H54 (cell line): Measurements from ENCODE around the gene LY6G6D.

Experiments
- DNase-seq: peaks from one replicate; pipeline ENCODE4 v3.0.0; 2011; ENCODE audit warnings: low spot score, mixed read lengths; ENCODE audit not compliant: insufficient read length
- FAIRE-seq: peaks from 3 replicates; lab custom pipeline; 2011; peaks lifted over from hg19 to GRCh38; lab: Jason Lieb, UNC
- POLR2A ChIP-seq: IDR thresholded peaks from 2 replicates; pipeline ENCODE4 v1.6.1; 2011; ENCODE audit warnings: low read depth, mild to moderate bottlenecking, low read length

LY6G6D gene

GRCh38 chr6:31720196-31720770, 5.1 kb downstream of the LY6G6D start:
- no peak for TF ChIP-seq POLR2A
- FAIRE-seq, result no peak
- DNase-seq, result no peak

- FAIRE-seq (no peak), DNase-seq (no peak)
- TF ChIP-seq POLR2A, result no peak
Measured at GRCh38 chr6:31721351-31722020, 6.3 kb downstream of the LY6G6D start, which contains the start of gene LY6G6C. LY6G6C (minus strand) TSS chr6:31721746; CDS start chr6:31721679, 67 bp downstream.

GRCh38 chr6:31722173-31722572, 7.0 kb downstream of the LY6G6D start:
- no peak for TF ChIP-seq POLR2A
- FAIRE-seq (no peak), DNase-seq (no peak)

- no peak for TF ChIP-seq POLR2A
- no peak for FAIRE-seq
- DNase-seq, result no peak
Measured at GRCh38 chr6:31723245-31723979, 8.3 kb downstream of the LY6G6D start, which contains the start of gene MPIG6B. MPIG6B (plus strand) TSS chr6:31723373; CDS start chr6:31723384, 11 bp downstream.

- DNase-seq (no peak), FAIRE-seq (no peak)
- no peak for TF ChIP-seq POLR2A
Measured at GRCh38 chr6:31723980-31724691, 9.0 kb downstream of the LY6G6D start.

DNA sequence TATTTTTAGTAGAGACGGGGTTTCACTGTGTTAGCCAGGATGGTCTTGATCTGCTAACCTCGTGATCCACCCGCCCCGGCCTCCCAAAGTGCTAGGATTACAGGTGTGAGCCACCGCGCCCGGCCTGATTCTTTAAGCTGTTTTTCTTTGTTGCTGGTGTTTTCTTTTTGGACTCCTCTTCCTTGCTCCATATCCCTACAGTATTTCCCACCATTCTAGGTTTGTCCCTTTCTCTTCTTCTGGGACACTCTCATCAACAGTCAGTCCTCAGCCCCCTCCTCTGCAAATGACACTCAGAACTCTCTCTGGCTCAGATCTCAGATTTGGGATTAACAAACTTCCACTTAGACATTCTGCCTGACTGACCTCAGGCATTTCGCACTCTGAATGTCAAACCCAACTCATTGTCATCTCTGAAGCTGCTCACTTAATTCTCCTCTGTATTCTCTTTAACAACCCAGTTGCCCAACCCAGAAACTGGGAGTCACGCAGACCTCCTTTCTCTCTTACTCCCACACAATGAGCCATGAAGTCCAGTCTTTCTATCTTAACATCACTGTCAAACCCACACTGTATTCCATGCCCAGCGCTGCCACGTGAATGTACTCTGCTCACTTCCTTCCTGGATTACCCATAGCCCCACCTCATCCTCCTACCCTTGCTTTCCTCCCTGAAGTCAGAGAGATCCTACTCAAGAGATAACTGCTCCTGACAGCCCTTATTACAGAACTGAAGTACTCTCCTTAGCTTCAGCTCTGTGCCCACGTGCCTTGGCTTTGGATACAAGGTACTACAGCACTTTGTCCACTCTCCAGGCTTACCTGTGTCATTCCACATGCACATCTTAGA, 10.6 kb downstream of the LY6G6D start:
- FAIRE-seq (no peak), DNase-seq (no peak)
- TF ChIP-seq POLR2A, result no peak

DNA sequence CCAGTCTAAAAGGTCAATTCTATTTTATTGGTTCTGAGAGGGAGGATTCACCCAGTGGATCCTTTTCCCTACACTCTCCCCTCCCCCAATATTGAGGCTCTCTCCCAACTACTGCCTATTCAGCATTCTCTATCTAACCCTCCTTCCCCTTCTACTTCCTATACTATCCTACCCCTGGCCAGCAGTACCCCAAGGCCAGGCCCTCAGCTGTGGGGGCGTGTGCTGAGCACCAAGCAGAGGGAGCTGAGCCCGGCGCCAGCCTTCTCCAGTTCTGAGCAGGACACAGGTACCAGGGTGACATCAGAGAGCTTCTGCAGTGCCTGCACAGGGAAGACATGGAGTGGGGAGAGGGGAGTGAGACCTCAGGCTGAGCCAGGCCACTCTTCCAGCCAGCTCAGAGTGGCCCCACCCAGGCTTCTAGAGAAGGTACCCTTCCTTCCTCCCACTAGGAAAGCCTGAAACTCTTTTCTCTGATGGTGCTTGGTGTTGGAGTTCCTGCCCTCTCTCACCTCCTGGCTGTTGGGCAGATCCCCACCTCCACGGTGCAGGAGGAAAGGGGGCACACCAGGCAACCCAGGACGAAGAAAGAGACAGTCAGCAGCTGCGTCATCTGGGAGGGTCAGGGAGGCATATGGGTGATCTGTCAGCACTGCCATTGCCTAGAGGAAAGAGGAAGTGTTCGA, 12.0 kb downstream of the LY6G6D start:
- no peak for DNase-seq
- no peak for FAIRE-seq
- TF ChIP-seq POLR2A, result no peak

DNA sequence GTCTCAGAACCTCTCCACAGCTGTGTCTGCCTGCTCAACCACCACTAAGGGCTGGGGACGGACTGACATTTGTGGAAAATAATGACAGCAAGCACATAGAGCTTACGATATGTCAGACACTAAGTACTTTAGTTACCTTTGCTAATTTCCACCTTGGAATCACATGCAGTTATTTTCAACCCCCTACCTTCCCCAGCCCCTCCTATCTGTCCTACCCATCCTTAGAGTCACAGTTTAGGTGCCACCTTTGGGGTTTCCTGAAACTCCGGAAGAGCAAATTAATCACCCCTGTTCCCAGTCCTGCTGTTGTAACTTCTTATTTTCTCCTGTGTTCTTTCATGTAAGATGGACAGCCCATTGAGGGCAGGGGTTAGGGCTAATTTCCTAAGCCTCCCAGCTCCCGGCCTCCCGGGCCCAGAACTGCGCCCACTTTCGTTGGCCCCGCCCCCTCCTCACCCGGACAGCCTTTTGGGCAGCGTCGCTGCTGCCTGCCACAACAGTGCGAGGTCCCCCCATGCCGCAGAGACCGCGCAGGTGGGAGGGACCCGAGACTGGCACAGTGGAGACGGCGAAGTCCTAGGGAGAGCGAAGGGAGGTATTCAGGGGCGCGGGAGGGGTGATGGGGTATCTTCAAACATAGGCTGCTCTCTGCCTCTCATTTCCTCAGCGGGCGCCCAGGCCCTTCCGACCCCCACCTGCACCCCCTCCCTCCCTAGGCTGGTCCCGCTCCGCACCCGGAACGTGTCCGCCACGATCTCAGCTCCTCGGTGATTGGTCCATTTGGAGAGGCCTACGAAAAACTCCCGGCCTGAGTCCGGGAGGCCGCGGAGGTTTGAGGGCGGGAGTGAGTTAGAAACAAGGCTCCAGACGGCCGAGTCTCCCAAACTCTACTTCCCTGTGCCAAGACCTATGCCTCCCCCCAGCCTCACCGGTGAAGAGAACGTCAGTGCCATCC, 12.8 kb downstream of the LY6G6D start:
- no peak for TF ChIP-seq POLR2A
- DNase-seq (no peak), FAIRE-seq (no peak)

- DNase-seq, result peak; percentile 55
- FAIRE-seq, result no peak
- TF ChIP-seq POLR2A, result no peak
Measured at GRCh38 chr6:31728767-31729514, 13.8 kb downstream of the LY6G6D start, which contains the start of gene DDAH2. DDAH2 (minus strand) TSS chr6:31729299; CDS start chr6:31729161, 138 bp downstream.

DNA sequence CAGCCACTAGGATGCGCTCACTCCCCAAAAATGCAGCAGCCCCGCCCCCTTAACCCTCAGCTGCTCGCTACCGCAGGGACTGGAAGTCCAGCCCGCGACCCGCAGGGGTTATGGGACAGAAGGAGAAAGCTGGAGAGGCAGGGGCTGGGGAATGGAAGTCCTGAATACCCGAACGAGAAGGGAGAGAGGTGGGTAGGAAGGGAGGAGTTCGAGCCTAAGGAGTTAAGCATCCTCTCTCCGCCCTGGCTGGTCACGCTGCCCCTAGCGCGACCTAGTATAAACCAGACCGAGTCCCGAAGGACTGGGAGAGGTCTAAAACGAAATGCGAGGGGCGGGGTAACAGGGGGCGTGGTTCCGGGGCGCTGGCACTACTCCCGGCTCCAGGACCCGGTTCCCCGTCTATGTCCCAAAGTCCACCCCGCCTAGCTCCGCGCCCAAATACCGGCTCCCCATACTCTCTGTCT, 14.4 kb downstream of the LY6G6D start:
- FAIRE-seq, result no peak
- peak; percentile 59 for TF ChIP-seq POLR2A
- peak; percentile 86 for DNase-seq
